CD4-positive, alpha-beta T cell treated with Interleukin-4 for 4 hours (primary cell): ENCODE results near the gene CADM3.

Experiments used
- DNase-seq: peaks from one replicate; pipeline ENCODE4 v3.0.0-alpha.2; 2020

The CADM3 gene

DNA sequence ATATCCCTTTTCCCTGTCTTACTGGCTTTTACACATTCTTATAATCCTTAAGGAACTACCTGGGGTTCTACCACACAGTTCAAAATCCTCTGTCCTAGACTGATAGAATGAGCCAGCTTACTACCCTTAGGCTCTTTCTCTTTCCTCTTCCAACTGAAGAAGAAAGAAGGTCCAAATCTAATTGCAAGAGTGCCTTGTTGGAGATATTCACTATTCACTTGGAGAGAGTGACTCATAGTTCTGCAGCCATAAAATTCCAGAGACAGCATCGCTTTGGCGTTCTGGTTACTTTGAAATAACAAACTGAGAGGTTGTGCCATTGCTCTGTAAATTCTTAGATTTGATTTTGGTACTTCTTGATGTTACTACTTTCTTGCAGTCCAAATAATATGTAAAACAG, 4.2 kb downstream of the CADM3 start:
- no peak for DNase-seq

DNA sequence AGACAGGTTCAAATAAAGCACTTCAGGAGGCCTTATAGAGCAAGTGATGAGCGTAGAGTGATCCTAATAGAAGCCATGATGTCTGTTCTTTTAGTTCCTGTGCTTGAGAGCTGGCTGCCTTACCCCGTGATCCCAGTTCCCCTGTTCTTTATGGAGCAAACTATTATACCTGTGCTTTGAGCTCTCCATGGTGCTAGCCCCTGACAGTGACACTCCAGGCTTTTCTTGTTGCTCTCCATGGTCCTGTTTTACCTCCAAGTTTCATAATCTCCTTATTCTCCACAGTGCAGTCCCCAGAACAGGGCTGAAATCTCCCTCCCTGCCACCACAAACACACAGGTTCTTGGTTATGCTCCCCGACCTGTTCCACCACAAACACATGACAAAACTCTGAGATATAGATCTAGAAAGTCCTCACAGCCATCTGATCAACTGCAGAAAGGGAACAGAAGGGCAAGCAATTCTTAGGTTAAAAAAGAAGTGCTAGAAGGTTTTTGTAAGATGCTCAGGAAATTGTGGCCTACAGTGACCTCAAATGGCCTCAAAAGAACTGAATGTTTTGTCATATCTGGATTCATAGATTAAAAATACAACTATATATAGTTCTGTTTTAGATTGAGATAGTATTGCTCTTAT, 6.0 kb downstream of the CADM3 start:
- no peak for DNase-seq

DNA sequence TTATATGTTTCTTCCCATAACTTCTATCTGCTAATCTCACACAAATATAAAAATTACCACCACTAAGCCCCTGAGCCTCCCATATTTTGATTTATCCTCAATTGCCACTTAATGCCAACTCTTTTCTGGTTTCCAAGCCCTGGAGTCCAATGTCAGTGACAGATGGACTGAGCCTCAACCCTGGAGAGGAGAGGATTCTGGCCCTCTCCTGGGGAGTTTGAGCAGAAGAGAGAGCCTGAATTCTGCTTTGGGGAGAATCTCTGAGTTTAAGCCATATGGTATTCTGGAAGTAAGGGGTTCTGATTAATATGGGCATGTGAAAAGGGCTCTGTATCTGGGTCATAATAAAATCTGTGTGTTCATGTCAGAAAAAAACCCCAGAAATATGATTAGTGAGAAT, 8.5 kb downstream of the CADM3 start:
- no peak for DNase-seq

DNA sequence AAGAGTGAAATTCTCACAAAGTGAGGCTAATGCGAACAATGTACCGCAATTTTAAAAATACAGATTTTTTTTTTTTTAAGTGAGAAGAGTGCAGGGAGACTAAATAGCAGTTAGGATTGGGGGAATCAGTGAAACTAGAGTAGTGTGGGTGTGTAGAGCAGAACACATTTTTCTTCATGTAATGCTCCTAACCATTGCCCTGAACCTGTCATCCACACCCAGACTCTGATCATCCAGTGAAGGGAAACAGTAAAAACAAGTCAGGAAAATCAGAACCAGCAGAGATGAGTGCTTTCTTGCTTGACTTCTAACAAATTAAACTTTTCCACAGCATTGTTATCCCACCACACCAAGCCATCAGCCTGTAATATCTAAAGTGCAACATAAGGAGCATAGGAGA, 9.1 kb downstream of the CADM3 start:
- DNase-seq: no peak

DNA sequence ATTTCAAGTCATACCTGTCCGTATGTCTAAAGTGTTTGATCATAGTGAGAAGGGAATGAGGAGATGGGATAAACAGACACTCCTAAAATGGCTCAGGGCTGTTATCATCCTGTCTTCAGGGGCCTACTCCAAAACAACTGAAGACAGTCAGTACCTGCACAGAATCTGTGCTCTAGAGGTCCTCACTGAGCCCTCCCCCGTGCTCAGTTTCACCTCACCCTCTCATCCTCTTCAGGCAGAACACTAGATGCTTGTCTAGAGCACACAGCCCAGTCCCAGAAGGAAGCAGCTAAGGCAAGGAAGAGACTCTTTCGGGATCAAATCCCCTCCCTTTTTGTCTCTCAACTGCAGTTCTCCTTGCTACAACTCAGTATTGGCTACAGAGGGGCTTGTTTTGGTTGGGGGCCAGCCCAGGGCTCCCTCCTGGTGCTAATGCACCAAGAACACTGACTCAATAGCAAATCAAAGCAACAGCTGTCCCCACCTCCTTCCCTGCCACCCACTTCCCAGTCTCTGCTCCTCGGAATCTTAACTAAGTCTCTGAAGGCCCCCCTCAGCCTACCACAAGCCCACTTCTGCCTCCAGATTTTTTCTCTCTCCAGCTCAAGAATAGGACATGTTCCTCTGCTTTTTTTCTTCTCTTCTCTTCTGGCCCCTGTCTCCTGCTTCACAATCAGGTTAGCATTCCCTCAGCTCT, 10.1 kb downstream of the CADM3 start:
- no peak for DNase-seq

DNA sequence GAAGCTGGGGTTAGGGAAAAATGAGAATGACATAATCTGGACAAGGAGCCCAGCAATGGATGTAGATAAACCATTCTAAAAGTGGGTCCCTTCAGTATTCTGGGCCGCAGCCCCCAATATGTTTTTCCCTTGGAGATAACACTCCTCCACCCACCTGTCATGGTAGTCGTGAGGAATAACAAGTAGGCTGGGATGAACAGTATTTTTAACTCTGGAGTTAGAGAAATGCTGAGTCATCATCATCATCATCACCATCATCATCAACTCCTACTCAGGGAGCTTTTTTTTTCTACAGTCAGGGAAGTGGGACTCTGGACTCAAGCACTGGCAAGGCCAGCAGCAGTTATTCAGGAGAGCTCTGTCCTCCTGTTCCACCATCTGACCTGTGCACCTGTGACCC, 12.8 kb downstream of the CADM3 start:
- no peak for DNase-seq

DNA sequence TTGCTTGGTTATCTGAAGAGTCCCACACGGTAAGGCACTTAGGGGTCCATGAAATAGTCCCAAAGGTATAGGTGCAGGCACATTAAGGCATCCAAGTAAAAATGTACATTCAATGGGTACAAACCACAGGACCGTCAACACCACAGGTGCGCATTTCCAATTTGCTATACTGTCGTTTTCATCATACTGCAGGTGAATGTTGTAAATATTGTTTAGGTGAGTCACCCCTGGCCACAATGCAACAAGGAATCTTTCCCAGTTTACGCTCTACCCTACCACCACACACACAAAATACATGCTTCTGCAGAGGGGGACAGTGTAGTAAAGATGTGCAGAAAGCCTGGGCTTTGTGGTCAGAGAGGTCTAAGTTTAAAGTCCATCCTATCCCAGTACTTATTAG, 13.7 kb downstream of the CADM3 start:
- no peak for DNase-seq

DNA sequence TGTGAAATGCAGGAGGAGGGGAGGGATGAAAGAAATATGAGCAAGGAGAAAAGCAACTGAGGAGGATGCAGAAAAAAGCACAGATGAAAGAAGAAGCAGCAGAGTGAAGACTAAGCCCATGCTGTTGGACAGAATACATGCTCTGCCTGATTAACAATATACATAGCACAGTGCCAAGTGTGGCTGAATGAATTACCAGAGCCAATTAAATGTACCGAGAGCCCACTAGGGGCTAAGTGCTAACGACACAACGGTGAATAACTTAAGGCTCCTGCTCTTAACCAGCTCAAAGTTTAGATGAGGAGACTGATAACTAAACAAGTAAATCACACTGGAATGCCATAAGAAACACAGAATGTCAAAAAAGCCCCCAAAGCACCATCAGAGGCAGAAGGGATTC, 15.6 kb downstream of the CADM3 start:
- no peak for DNase-seq

DNA sequence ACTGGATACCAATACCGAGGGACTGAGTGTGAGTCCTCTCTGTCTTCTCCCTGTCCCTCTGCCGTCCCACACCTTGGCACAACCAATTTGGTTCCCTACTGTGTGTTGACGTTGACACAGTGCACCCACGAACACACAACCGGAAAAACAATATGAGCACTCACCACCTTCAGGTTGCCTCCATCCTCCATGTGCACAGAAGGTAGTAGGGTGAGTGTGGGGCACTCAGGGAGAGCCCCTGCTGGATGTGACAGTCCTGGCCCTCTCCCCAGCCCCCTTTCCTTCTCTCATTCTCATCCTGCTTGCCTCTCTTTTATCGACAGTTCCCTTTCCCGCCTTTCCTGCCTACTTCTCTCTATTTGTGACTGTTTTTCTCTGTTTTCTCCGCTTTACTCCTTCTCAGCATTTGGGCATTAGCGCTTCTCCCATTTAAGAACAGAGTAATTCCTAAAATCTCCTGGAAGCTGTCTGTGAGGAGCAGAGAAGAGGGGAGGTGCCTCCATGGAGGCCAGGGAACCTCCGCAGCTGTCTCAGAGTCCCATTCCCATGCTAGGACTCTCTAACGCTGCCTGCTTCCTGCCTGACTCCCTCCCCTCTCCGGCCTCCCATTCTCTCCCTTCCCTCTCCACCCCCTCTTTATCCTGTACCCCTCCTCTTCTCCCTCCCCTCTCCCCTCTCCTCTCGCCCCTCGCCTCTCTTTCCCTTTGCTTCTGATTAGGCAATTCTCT, 16.4 kb downstream of the CADM3 start:
- no peak for DNase-seq

DNA sequence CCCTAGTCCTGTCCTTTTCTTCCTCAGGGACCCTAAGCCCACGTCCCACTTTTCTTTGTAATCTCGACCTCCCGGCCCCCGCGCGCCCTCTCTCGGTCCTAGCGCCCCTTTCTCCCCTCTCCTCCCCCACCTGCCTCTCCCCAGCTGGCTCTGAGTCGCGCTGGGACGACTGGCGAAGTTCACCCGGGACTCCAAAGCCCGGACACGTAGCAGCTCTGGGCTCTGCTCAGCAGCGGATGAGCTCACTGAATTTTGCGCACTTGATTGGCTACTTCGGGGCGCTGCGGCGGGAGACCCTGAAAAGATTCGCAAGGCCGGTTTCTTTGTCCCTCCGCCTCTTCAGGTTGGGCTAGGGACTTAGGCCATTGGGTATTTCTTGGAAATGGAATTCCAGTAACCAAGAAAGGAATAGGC, 17.0 kb downstream of the CADM3 start:
- DNase-seq: no peak

DNA sequence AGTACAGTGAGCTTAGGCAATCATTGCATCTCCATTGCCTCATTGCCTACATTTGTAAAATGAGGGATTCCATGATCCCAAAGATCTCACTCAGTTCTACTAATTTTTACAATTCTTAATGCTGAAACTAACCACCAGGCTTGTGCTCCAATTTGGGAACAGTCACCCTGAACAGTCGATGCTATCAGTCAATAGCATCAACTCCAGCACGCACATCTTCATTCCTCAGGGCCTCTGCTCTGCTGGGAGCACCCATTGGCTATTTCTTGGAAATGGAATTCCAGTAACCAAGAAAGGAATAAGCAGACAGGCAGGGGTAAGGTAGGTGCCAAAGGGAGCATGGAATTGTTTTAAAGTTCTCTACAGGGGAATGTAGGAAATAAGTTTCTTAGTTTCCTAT, 19.0 kb downstream of the CADM3 start:
- no peak for DNase-seq

DNA sequence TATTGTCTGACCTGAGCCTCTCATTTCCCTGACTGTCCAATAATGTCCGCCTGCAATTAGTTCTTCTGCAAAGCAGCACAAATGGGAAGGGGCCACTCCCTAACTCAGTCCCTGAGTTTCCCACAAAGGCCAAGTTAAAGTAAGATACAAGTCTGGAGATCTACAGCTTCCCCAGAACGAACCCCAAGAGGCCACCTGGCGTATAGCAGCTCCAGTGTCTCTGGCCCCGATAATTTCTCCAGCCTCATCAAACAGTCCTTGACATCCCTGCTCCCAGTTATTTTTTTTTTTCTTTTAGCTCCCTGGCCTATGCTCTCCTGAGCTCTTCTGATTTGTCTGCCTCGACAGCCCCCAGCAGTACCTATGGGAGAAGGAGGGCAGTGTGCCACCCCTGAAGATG, 25.1 kb downstream of the CADM3 start:
- DNase-seq: no peak

DNA sequence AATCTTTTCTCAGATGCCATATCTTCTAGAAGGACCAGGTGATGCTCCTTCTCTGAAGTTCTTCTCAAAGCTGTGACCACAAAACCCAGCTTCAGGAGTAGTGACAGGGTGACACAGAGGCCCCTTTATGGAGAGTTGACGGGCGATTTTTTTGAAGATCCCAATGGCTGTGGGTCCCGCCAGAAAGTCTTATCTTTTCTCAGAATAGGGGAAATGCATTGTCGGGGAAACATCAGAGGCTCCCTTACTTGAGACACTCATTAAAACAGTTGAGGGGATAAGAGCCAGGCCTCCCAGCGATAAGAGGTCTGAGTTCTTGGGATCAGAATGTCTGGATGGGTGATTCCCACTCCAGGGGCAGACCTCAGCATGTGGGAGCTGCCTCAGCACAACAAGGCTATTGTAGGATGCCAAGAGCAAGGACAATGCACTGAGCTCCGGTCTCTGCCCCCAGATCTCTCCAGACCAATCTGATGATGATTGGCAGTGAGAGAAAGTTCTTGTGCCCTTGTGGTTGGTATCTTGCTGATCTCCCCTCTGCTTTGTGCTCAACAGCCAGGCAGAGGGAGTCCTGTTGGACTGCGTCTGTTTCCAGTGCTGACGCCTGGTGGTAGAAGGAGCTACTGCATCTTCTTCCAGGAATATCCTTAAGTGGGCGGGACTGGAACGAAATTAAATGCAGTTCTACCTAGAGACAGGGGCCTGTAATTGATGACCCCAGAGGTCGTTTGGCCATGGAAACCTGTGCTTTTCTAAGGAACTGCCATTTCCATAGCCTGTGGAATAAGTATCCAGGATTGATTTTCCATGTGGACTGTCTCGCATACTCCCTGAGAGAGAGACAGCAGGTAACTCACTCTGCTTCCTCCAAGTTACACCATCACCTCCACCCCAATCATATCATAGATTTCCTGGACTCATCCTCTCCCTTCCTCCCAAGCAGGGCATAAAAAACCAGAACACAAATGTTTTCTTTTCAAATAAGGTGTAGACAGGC, 26.4 kb downstream of the CADM3 start:
- peak; percentile 22 for DNase-seq

DNA sequence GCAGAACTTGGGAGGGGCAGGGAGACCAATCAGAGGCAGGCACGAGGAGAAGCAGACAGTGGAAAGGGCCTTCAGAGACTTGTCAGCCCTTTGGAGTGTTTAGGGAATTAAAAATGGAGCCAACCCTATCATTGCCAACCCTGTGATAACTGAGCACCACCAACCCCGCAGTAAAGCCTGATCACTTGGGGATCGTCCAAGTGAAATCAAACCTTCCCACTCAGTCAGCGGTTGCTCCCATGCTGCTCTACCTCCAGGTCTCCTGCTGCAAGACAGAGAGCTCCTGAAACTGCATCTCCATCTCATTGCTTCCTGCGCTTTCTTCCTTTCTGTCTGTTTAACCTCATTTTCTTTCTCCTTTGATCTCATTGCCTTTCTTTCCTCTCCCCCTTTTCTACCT, 28.5 kb downstream of the CADM3 start:
- no peak for DNase-seq

DNA sequence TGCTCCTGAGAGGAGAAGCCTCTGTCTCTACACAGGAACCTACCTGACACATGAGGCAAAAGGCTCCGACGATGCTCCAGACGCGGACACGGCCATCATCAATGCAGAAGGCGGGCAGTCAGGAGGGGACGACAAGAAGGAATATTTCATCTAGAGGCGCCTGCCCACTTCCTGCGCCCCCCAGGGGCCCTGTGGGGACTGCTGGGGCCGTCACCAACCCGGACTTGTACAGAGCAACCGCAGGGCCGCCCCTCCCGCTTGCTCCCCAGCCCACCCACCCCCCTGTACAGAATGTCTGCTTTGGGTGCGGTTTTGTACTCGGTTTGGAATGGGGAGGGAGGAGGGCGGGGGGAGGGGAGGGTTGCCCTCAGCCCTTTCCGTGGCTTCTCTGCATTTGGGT, 29.4 kb downstream of the CADM3 start:
- no peak for DNase-seq

DNA sequence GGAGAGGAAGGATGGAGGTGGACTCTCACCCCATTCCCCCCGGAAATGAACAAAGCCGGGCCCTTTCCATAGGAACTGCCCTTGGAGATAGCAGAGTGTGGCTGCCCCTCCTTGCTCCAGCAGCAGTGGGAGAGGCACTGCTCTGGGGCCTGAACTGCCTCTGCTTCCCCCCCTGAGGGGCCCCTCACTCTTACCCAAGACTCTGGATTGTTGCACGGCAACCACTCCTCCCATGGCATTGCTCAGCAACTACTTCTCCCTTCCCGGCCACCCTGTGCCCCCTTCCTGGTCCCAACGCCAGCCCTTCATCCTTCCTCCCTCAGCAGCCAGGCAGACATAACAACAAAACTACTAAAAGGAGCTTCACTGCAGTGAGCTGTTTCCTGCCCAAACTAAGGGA, 30.2 kb downstream of the CADM3 start:
- no peak for DNase-seq

DNA sequence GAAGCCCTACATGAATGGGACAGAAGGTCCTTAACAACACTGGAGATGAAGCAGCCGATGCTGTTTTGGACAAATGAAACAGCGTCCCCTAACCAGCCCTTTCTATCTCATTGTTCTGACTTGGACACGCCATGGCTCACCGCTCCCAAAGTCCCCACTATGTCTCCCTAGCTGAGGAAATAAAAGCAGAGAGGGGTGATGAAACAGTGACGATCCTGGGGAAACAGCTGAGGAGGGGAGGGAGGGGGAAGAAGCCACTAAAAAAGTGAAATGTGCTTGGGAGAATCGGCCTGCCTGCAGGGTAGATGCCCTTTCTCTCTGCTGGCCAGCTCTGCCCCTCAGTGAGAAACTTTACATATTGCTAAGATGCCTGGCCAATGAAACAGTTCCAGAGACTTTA, 32.2 kb downstream of the CADM3 start:
- DNase-seq: no peak

DNA sequence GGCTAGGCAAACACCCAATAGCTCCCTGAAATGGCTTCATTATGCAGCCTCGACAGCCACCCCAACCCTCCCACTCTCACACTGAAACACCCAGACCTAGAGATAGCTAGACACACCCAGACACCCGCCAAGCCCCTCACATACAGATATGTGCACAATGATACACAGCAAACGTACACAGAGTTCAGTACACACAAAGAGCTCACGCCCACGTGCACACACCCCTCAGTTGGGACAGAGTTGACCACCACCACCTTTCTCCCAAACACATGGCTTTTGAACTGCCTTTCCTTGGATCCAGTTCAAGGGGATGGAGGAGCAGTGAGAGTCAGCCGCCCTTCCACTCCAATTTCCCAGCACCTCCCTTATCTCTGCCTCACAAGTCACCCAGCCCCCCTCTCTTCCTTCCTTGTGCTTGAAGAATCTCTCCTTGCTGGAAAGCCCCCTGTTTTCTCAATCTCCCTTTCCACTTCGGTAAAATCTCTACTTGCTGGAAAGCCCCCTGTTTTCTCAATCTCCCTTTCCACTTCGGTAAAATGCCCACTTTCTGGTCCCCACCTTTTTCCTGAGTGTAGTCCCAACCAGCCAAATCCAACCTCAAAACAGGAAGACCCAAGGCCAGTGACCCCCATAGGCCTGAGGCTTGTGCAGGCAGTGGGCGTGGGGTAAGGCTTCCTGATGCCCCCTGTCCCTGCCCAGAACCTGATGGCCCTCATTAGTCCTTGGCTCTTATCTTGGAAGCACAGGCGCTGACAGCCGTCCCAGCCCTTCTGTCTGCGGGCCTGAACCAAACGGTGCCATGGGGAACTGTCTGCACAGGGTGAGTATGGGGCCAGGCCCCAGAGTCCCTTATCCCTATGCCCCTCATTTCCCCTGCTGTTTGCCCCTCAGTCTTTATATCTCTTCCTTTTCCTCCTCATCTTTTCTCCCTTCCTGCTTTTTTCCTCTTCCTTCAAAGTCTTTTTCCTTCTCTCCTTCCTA, 33.0 kb downstream of the CADM3 start, which contains the start of gene ACKR1:
Gene ACKR1 (plus strand): TSS at position 715 of the 981 bp plus-strand sequence. CDS start 85 bp downstream, at position 800.
- no peak for DNase-seq

DNA sequence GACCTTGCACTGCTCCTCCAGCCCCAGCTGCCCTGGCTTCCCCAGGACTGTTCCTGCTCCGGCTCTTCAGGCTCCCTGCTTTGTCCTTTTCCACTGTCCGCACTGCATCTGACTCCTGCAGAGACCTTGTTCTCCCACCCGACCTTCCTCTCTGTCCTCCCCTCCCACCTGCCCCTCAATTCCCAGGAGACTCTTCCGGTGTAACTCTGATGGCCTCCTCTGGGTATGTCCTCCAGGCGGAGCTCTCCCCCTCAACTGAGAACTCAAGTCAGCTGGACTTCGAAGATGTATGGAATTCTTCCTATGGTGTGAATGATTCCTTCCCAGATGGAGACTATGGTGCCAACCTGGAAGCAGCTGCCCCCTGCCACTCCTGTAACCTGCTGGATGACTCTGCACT, 33.8 kb downstream of the CADM3 start:
- DNase-seq: no peak

DNA sequence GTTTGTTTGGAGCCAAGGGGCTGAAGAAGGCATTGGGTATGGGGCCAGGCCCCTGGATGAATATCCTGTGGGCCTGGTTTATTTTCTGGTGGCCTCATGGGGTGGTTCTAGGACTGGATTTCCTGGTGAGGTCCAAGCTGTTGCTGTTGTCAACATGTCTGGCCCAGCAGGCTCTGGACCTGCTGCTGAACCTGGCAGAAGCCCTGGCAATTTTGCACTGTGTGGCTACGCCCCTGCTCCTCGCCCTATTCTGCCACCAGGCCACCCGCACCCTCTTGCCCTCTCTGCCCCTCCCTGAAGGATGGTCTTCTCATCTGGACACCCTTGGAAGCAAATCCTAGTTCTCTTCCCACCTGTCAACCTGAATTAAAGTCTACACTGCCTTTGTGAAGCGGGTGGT, 34.7 kb downstream of the CADM3 start:
- no peak for DNase-seq

DNA sequence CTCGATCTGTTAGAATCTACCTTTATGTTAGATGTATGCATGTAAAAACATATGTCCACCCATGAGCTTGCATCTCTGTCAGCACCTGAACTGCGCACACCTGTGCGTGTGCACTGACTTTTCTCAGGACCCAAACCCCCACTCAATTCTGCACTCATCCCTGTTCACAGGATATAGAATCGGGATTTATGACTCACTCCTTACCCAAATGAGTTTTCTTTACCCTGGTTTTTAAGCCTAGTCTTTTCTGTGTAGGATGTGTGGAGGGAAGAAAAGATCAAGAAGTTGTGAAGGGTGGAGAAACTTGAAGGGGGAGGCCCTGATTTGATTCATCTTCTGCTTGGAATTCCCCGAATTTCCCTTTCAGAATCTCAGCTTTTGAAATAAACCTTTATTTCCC, 35.7 kb downstream of the CADM3 start:
- no peak for DNase-seq

DNA sequence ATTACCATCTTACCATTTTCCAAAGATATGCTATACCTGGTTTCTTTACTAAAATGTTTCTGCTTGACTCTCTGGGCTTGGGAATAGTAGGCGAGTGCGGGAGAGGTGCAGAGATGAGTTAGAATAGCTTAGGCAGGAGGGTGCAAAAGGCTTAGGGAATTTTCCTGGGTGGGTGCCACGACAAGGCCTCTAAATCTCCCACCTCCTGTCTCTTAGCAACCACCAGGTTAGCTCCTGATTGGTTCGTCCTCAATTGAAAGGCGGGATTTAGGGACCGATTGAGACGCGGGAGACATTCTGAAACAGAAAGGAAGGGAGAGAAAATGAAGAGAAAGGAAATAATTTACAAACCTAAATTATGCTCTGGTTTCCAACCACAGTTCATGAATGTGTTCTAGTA, 36.4 kb downstream of the CADM3 start:
- no peak for DNase-seq
